ENCODE measurements around the gene RHOV. TPM values are rescaled to one million over a fixed set of nuclear protein-coding genes. Genes with fewer than 3 reads are reported as not detected.

The RHOV gene
- total RNA-seq, 2 experiments from 2014 or later: 0.63 to 1.5 TPM

GRCh38 chr15:40846841-40847222 is 27.2 kb downstream of the RHOV start:
- H3K27ac ChIP-seq (ENCODE audit: low read depth, low read length, poor library complexity, severe bottlenecking): no peak overlapping the region
- H3K4me3 ChIP-seq (ENCODE audit: low read depth, low read length, poor library complexity, severe bottlenecking): peak overlapping the region; percentile 14
- peak overlapping the region; percentile 76; the same call in 1 of the 2 replicates for H2AFZ ChIP-seq (ENCODE audit: low read length)
- no peak for DNase-seq (ENCODE audit: low spot score)
- H3K9me2 ChIP-seq (ENCODE audit: insufficient read depth, low read length): no peaks in the 10 kb centered on the region
- TF ChIP-seq EZH2phosphoT487 (IDR thresholded peaks at IDR 0.05; ENCODE audit: borderline replicate concordance, low read depth, low read length) (no peak), CTCF (conservative IDR thresholded peaks at IDR 0.05; ENCODE audit: low read length) (no peak)
- H3K4me2 ChIP-seq (ENCODE audit: low read length): peak overlapping the region; percentile 66
- H3K4me1 ChIP-seq (ENCODE audit: insufficient read depth, low read length, poor library complexity, severe bottlenecking): peaks cover 25% of the 10 kb centered on the region
- no TSS peak for BruUV-seq (replicated peaks)
- no peaks in the 10 kb centered on the region for H3K9me3 ChIP-seq (ENCODE audit: low read length)
- intact Hi-C loops (cut with micrococcal nuclease; ENCODE audit: unreplicated experiment): no loop called here
- H4K20me1 ChIP-seq (ENCODE audit: insufficient read depth, low read length): no peaks in the 10 kb centered on the region
- POLR2A ChIA-PET: interaction anchor here (0.8 kb wide), 1 partner anchor 14 kb away, joined by 3 read pairs; no protein-coding TSS in a partner anchor
- CTCF ChIA-PET (ENCODE audit: unreplicated experiment): interaction anchor here (1.1 to 3.5 kb wide), 3 partner anchors 11 to 48 kb away, joined by 4 to 19 read pairs (median 4); partner anchors contain the start of gene VPS18
- H3K36me3 ChIP-seq (ENCODE audit: insufficient read depth, low read length): no peaks in the 10 kb centered on the region
- H3K79me2 ChIP-seq (ENCODE audit: insufficient read depth, low read depth, low read length): no peaks in the 10 kb centered on the region

- BruUV-seq (replicated peaks): no TSS peak
- no peak overlapping the region; the same call in 1 of the 2 replicates for H3K4me2 ChIP-seq (ENCODE audit: low read length)
Measured at GRCh38 chr15:40845511-40846284, 28.3 kb downstream of the RHOV start.

More at GRCh38 chr15:40845511-40846284, 28.3 kb downstream of the RHOV start:
- no peak for DNase-seq (ENCODE audit: low spot score)
- Histone ChIP-seq H3K4me1 (ENCODE audit: insufficient read depth, low read length, poor library complexity, severe bottlenecking) (peaks cover 25% of the 10 kb centered on the region), H2AFZ (ENCODE audit: low read length) (no peak overlapping the region), H3K36me3 (ENCODE audit: insufficient read depth, low read length) (no peaks in the 10 kb centered on the region), H4K20me1 (ENCODE audit: insufficient read depth, low read length) (no peaks in the 10 kb centered on the region), H3K9me3 (ENCODE audit: low read length) (no peaks in the 10 kb centered on the region), H3K79me2 (ENCODE audit: insufficient read depth, low read depth, low read length) (no peaks in the 10 kb centered on the region), H3K9me2 (ENCODE audit: insufficient read depth, low read length) (no peaks in the 10 kb centered on the region), H3K4me3 (ENCODE audit: low read depth, low read length, poor library complexity, severe bottlenecking) (no peak overlapping the region), H3K27ac (ENCODE audit: low read depth, low read length, poor library complexity, severe bottlenecking) (no peak overlapping the region)
- no peak for TF ChIP-seq CTCF (conservative IDR thresholded peaks at IDR 0.05; ENCODE audit: low read length)
- TF ChIP-seq EZH2phosphoT487 (IDR thresholded peaks at IDR 0.05; ENCODE audit: borderline replicate concordance, low read depth, low read length): no peak
- ChIA-PET CTCF (ENCODE audit: unreplicated experiment) (interaction anchor here (3.5 kb wide), 1 partner anchor 12 kb away, joined by 19 read pairs; no protein-coding TSS in a partner anchor), POLR2A (interaction anchor here (0.7 kb wide), 1 partner anchor 108 kb away, joined by 3 read pairs; no protein-coding TSS in a partner anchor)
- intact Hi-C loops (cut with micrococcal nuclease; ENCODE audit: unreplicated experiment): no loop called here
